Erythroblast (primary cell): ENCODE results near the gene MEI1.

Source experiments
- GATA1 ChIP-seq: IDR thresholded peaks from 2 replicates; pipeline ENCODE4 v1.6.1; 2011; ENCODE audit warnings: low read depth, mild to moderate bottlenecking, control low read depth, low read length, moderate library complexity
- POLR2A ChIP-seq: IDR thresholded peaks from 2 replicates; pipeline ENCODE4 v1.6.1; 2011; ENCODE audit warnings: mild to moderate bottlenecking, low read length

DNA sequence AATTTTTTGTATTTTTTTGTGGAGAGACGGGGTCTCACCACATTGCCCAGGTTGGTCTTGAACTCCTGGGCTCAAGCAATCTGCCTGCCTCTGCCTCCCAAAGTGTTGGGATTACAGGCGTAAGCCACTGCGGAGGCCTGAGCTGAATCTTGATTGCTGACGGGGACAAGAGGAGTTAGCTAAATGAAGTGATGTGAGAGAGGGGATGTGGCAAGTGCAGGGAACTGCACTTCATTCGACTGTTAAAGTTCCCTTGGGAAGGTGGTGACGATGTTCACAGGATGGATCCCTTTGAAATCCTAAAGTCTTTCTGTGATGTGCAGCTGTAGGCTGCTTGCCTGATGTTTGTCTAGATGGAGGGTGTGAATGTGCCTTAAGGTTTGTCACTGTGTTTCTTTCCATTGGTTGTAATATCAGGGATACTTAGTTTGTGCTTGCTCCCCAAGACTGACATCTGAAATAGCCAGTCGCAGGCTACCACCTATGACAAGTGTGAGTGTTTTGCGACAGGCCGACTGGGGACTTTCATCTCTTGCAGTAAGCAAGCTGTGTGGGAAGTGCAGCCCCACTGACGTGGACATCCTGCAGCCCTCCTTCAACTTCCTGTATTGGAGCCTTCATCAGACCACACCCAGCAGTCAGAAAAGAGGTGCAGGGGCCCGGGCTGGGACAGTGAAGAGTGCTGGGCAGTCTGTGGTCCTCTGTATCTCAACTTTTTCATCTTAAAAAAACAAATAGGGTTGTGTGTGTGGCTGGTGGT, 81.6 kb downstream of the MEI1 start:
- no peak for TF ChIP-seq POLR2A
- TF ChIP-seq GATA1 = no peak
